H1 (cell line): ENCODE data around the gene LRRC25.

Source experiments
- CTCF ChIP-seq, 3 experiments: IDR thresholded peaks; 1 replicate in 2 of 3; 2 replicates in 1 of 3; pipeline versions ENCODE4 v1.5.1 to v1.6.1; 2011; ENCODE audit warnings: low read length in 3 of 3, mild to moderate bottlenecking in 3 of 3, inconsistent platforms in 2 of 3, low read depth in 1 of 3, moderate library complexity in 1 of 3; ENCODE audit not compliant: insufficient read depth in 1 of 3; ENCODE audit errors: control extremely low read depth in 1 of 3
- EP300 ChIP-seq, 2 experiments: IDR thresholded peaks; 1 replicate in 1 of 2; 2 replicates in 1 of 2; pipeline ENCODE4 v1.6.1; 2011 to 2012; ENCODE audit warnings: low read depth in 2 of 2, low read length in 2 of 2, mild to moderate bottlenecking in 2 of 2, borderline replicate concordance in 1 of 2, inconsistent platforms in 1 of 2, moderate library complexity in 1 of 2

- no peak for TF ChIP-seq CTCF (IDR thresholded peaks at IDR 0.05; ENCODE audit: control extremely low read depth in 1 of 3, insufficient read depth in 1 of 3, low read depth in 1 of 3, low read length in 3 of 3)
- no peak for TF ChIP-seq EP300 (IDR thresholded peaks at IDR 0.05; ENCODE audit: borderline replicate concordance in 1 of 2, low read depth in 2 of 2, low read length in 2 of 2)
These were observed 46.0 kb upstream of the LRRC25 start for GRCh38 chr19:18443406-18443805.
